Skeletal muscle tissue (tissue), 4 donors: ENCODE data around the gene PMFBP1. TPM values are rescaled to one million over a fixed set of nuclear protein-coding genes. Genes with fewer than 3 reads are reported as not detected.
"Not testable (repeated sequence)": the region's sequence is repeated elsewhere in the genome, so short reads cannot be mapped to it uniquely, and the experiment has no call there.

Experiments
- H3K27ac ChIP-seq: one replicate; pipeline ENCODE4 v1.7.0; 2013; ENCODE audit warnings: mild to moderate bottlenecking, low read depth, low read length, inconsistent platforms
- H3K27me3 ChIP-seq, 3 donors: one replicate each; pipeline ENCODE4 v1.7.0; 2013; ENCODE audit warnings: low read length in 3 of 3; ENCODE audit not compliant: control insufficient read depth in 3 of 3, insufficient read depth in 3 of 3
- H3K36me3 ChIP-seq, 3 donors: one replicate each; pipeline ENCODE4 v1.7.0; 2013; ENCODE audit warnings: low read length in 3 of 3; ENCODE audit not compliant: control insufficient read depth in 3 of 3, insufficient read depth in 3 of 3
- H3K4me1 ChIP-seq, 3 donors: one replicate each; pipeline ENCODE4 v1.7.0; 2013; ENCODE audit warnings: low read length in 3 of 3, mild to moderate bottlenecking in 3 of 3; ENCODE audit not compliant: control insufficient read depth in 3 of 3, insufficient read depth in 3 of 3
- H3K4me3 ChIP-seq, 3 donors: one replicate each; pipeline ENCODE4 v1.7.0; 2013; ENCODE audit warnings: low read length in 3 of 3
- H3K9ac ChIP-seq, 3 donors: one replicate each; pipeline ENCODE4 v1.7.0; 2013; ENCODE audit warnings: low read length in 3 of 3, mild to moderate bottlenecking in 3 of 3, moderate library complexity in 2 of 3, low read depth in 1 of 3
- H3K9me3 ChIP-seq, 3 donors: one replicate each; pipeline ENCODE4 v1.7.0; 2013; ENCODE audit warnings: low read length in 3 of 3; ENCODE audit not compliant: control insufficient read depth in 3 of 3
- total RNA-seq: library from RNA; depleted of rRNA; stranded (reverse); fragments of >200 nt; gene quantifications from one replicate; pipeline ENCODE4 v1.2.3, GENCODE V29; 2014
- donor health status: Osteomylitis.

Gene PMFBP1
- total RNA-seq, 1 donor from 2014 or later = not detected

GRCh38 chr16:72098936-72099335 is 73.0 kb downstream of the PMFBP1 start:
- Histone ChIP-seq H3K4me1 (peaks cover 10 to 17% (median 15%) of the 10 kb centered on the region in 3 donors), H3K27ac (no peak overlapping the region), H3K4me3 (no peak overlapping the region), H3K9me3 (no peaks in the 10 kb centered on the region), H3K9ac (no peak overlapping the region), H3K36me3 (peaks cover 69 to 75% (median 75%) of the 10 kb centered on the region in 3 donors), H3K27me3 (no peaks in the 10 kb centered on the region)

- Histone ChIP-seq H3K9ac (peak overlapping the region; percentile 96 to 99 (median 98)), H3K27me3 (no peaks in the 10 kb centered on the region), H3K9me3 (no peaks in the 10 kb centered on the region), H3K27ac (peak overlapping the region; percentile 93), H3K4me3 (peak overlapping the region; percentile 97 to 99 (median 99)), H3K36me3 (peaks cover 29 to 45% (median 35%) of the 10 kb centered on the region in 3 donors), H3K4me1 (peaks cover 16 to 27% (median 20%) of the 10 kb centered on the region in 3 donors)
Measured at GRCh38 chr16:72094266-72094610, 77.7 kb downstream of the PMFBP1 start.

- peaks cover 16 to 27% (median 20%) of the 10 kb centered on the region in 3 donors for H3K4me1 ChIP-seq
- peaks cover 25 to 46% (median 35%) of the 10 kb centered on the region in 3 donors for H3K36me3 ChIP-seq
- peak within 1 kb of the TSS; percentile 93 for H3K27ac ChIP-seq
- H3K9ac ChIP-seq = peak within 1 kb of the TSS; percentile 96 to 99 (median 98)
- peak within 1 kb of the TSS; percentile 97 to 99 (median 99) for H3K4me3 ChIP-seq
- H3K9me3 ChIP-seq = no peaks in the 10 kb centered on the region
- no peaks in the 10 kb centered on the region for H3K27me3 ChIP-seq
Measured at GRCh38 chr16:72093448-72094265, 78.3 kb downstream of the PMFBP1 start, which contains the start of the genes DHX38 and TXNL4B. DHX38 (plus strand) TSS chr16:72093847; CDS start chr16:72096158, 2,311 bp downstream. TXNL4B (minus strand) TSS chr16:72093620; CDS start chr16:72090749, 2,871 bp downstream.

- Histone ChIP-seq H3K4me1 (peaks cover 16 to 27% (median 20%) of the 10 kb centered on the region in 3 donors), H3K4me3 (peak overlapping the region; percentile 97 to 99 (median 99)), H3K27me3 (no peaks in the 10 kb centered on the region), H3K36me3 (peaks cover 26 to 48% (median 38%) of the 10 kb centered on the region in 3 donors), H3K9ac (peak overlapping the region; percentile 91), H3K27ac (peak overlapping the region; percentile 93), H3K9me3 (no peaks in the 10 kb centered on the region)
Measured at GRCh38 chr16:72092832-72093447, 79.0 kb downstream of the PMFBP1 start.

GRCh38 chr16:72091217-72091616 is 80.7 kb downstream of the PMFBP1 start:
- no peak overlapping the region for H3K27ac ChIP-seq
- no peaks in the 10 kb centered on the region for H3K27me3 ChIP-seq
- no peaks in the 10 kb centered on the region for H3K9me3 ChIP-seq
- peaks cover 13 to 48% (median 30%) of the 10 kb centered on the region in 3 donors for H3K36me3 ChIP-seq
- H3K4me3 ChIP-seq = no peak overlapping the region
- H3K9ac ChIP-seq = peak overlapping the region in 1 of 3 donors; percentile 8
- peaks cover 16 to 27% (median 20%) of the 10 kb centered on the region in 3 donors for H3K4me1 ChIP-seq

GRCh38 chr16:72085002-72085401 is 87.0 kb downstream of the PMFBP1 start:
- Histone ChIP-seq H3K4me1 (no peaks in the 10 kb centered on the region), H3K27me3 (no peaks in the 10 kb centered on the region), H3K4me3 (no peak overlapping the region), H3K9ac (no peak overlapping the region), H3K9me3 (no peaks in the 10 kb centered on the region), H3K27ac (no peak overlapping the region), H3K36me3 (peaks cover 18 to 46% (median 36%) of the 10 kb centered on the region in 3 donors)

- H3K4me1 ChIP-seq = no peaks in the 10 kb centered on the region
- no peak overlapping the region for H3K27ac ChIP-seq
- H3K27me3 ChIP-seq = no peaks in the 10 kb centered on the region
- H3K9me3 ChIP-seq = no peaks in the 10 kb centered on the region
- no peak overlapping the region for H3K9ac ChIP-seq
- no peak overlapping the region for H3K4me3 ChIP-seq
- H3K36me3 ChIP-seq = peaks cover 18 to 41% (median 31%) of the 10 kb centered on the region in 3 donors
Measured at GRCh38 chr16:72084445-72084844, 87.5 kb downstream of the PMFBP1 start.

GRCh38 chr16:72083778-72084404 is 88.1 kb downstream of the PMFBP1 start:
- Histone ChIP-seq H3K4me1 (no peaks in the 10 kb centered on the region), H3K36me3 (peaks cover 15 to 36% (median 25%) of the 10 kb centered on the region in 3 donors), H3K27ac (no peak overlapping the region)

GRCh38 chr16:72076991-72077706 is 94.8 kb downstream of the PMFBP1 start:
- peaks cover 12 to 18% (median 15%) of the 10 kb centered on the region in 3 donors for H3K4me1 ChIP-seq
- H3K9me3 ChIP-seq, H3K27me3 ChIP-seq, H3K4me3 ChIP-seq, H3K36me3 ChIP-seq, H3K9ac ChIP-seq, H3K27ac ChIP-seq: not testable (repeated sequence)

More at GRCh38 chr16:72083778-72084404, 88.1 kb downstream of the PMFBP1 start:
- H3K9me3 ChIP-seq = no peaks in the 10 kb centered on the region
- no peak overlapping the region for H3K9ac ChIP-seq
- H3K27me3 ChIP-seq = no peaks in the 10 kb centered on the region
- no peak overlapping the region for H3K4me3 ChIP-seq
